K562 (cell line): Measurements from ENCODE around the gene LAG3. TPM values are rescaled to one million over a fixed set of nuclear protein-coding genes. Genes with fewer than 3 reads are reported as not detected.

Experiments
- E2F1 ChIP-seq: sonication (generic); formaldehyde crosslinking; IDR thresholded peaks from 2 replicates; pipeline ENCODE4 v1.8.1; 2023; ENCODE audit warnings: mild to moderate bottlenecking, missing genetic modification reagents, moderate library complexity
- GATA2 ChIP-seq: sonication (generic); formaldehyde crosslinking; IDR thresholded peaks from 2 replicates; pipeline ENCODE4 v1.4.0; 2020; ENCODE audit warnings: mild to moderate bottlenecking, missing genetic modification reagents
- GTF2E2 ChIP-seq: fragments of 200-800 bp; sonication (Bioruptor generic); IDR thresholded peaks from 2 replicates; pipeline ENCODE4 v1.6.1; 2016; ENCODE audit warnings: missing genetic modification characterization, missing compliant biosample characterization
- HMG20B ChIP-seq: fragments of 250-450 bp; sonication (Bioruptor Pico); IDR thresholded peaks from 2 replicates; pipeline ENCODE4 v1.5.0; 2021; ENCODE audit warnings: mild to moderate bottlenecking
- JUND ChIP-seq, 2 experiments: IDR thresholded peaks; 2 replicates in 1 of 2; 3 replicates in 1 of 2; pipeline ENCODE4 v1.6.1; 2011; ENCODE audit warnings: borderline replicate concordance in 2 of 2, low read depth in 2 of 2, low read length in 2 of 2, improper control_type of control experiment in 1 of 2, missing biosample characterization in 1 of 2, missing genetic modification characterization in 1 of 2, missing genetic modification reagents in 1 of 2
- KDM4B ChIP-seq, 2 experiments: fragments of 450-650 bp in 1 of 2; sonication (generic) in 1 of 2; IDR thresholded peaks; 2 replicates each; pipeline ENCODE4 v1.6.1; 2016 to 2017; ENCODE audit warnings: borderline replicate concordance in 2 of 2, antibody characterized with exemption in 1 of 2, low read depth in 1 of 2, mild to moderate bottlenecking in 1 of 2
- MAFF ChIP-seq: IDR thresholded peaks from 2 replicates; pipeline ENCODE4 v1.6.1; 2012; ENCODE audit warnings: low read length, improper control_type of control experiment
- NCOA2 ChIP-seq, 2 experiments: fragments of 450-650 bp; IDR thresholded peaks; 2 replicates each; pipeline ENCODE4 v1.6.1; 2018; ENCODE audit warnings: mild to moderate bottlenecking in 2 of 2, moderate library complexity in 1 of 2; ENCODE audit not compliant: partially characterized antibody in 2 of 2
- NUFIP1 ChIP-seq: fragments of 450-650 bp; IDR thresholded peaks from 2 replicates; pipeline ENCODE4 v1.6.1; 2018; ENCODE audit not compliant: partially characterized antibody
- RBM22 ChIP-seq: fragments of 200-400 bp; formaldehyde crosslinking; IDR thresholded peaks from 2 replicates; pipeline ENCODE4 v1.6.1; 2018; ENCODE audit warnings: low read length, low read depth; ENCODE audit not compliant: poor library complexity, severe bottlenecking
- RNF2 ChIP-seq: sonication (generic); IDR thresholded peaks from 2 replicates; pipeline ENCODE4 v1.6.1; 2016
- SIX5 ChIP-seq, 2 experiments: IDR thresholded peaks; 2 replicates each; pipeline ENCODE4 v1.6.1; 2011; ENCODE audit warnings: low read length in 2 of 2, borderline replicate concordance in 1 of 2, low read depth in 1 of 2, mild to moderate bottlenecking in 1 of 2, moderate library complexity in 1 of 2; ENCODE audit not compliant: insufficient read depth in 1 of 2
- SMARCB1 ChIP-seq: IDR thresholded peaks from 2 replicates; pipeline ENCODE4 v1.6.1; 2011; ENCODE audit warnings: improper control_type of control experiment, low read depth; ENCODE audit not compliant: insufficient read length
- SUPT5H ChIP-seq: fragments of 450-650 bp; IDR thresholded peaks from 2 replicates; pipeline ENCODE4 v1.6.1; 2016
- TAF15 ChIP-seq: fragments of 200-400 bp; formaldehyde crosslinking; IDR thresholded peaks from 2 replicates; pipeline ENCODE4 v1.6.1; 2017; ENCODE audit warnings: mild to moderate bottlenecking, low read depth, low read length, moderate library complexity
- THRAP3 ChIP-seq: fragments of 450-650 bp; IDR thresholded peaks from 2 replicates; pipeline ENCODE4 v1.6.1; 2016; ENCODE audit warnings: mild to moderate bottlenecking, inconsistent platforms, borderline replicate concordance
- ZFP36 ChIP-seq: fragments of 150-350 bp; IDR thresholded peaks from 2 replicates; pipeline ENCODE4 v1.6.1; 2018; ENCODE audit warnings: low read length, low read depth; ENCODE audit not compliant: partially characterized antibody
- ZNF133 ChIP-seq: fragments of 250-450 bp; sonication (Bioruptor Pico); IDR thresholded peaks from 2 replicates; pipeline ENCODE4 v1.4.0; 2020; ENCODE audit warnings: mild to moderate bottlenecking
- ZNF165 ChIP-seq: fragments of 250-450 bp; sonication (Bioruptor Pico); IDR thresholded peaks from 2 replicates; pipeline ENCODE4 v1.4.0; 2020; ENCODE audit warnings: borderline replicate concordance
- ZNF224 ChIP-seq: sonication (generic); formaldehyde crosslinking; IDR thresholded peaks from 2 replicates; pipeline ENCODE4 v1.8.0; 2022; ENCODE audit warnings: mild to moderate bottlenecking, missing genetic modification reagents
- ZNF445 ChIP-seq: fragments of 250-450 bp; sonication (Bioruptor Pico); IDR thresholded peaks from 2 replicates; pipeline ENCODE4 v1.4.0; 2020; ENCODE audit warnings: low read depth, mild to moderate bottlenecking, moderate library complexity
- ZNF586 ChIP-seq: fragments of 450-650 bp; formaldehyde crosslinking; conservative IDR thresholded peaks from 2 replicates; pipeline ENCODE4 v1.4.0; 2020; ENCODE audit warnings: mild to moderate bottlenecking, moderate library complexity
- ZNF699 ChIP-seq: fragments of 250-450 bp; sonication (Bioruptor Pico); IDR thresholded peaks from 2 replicates; pipeline ENCODE4 v1.8.0; 2021; ENCODE audit warnings: mild to moderate bottlenecking, moderate library complexity; ENCODE audit not compliant: insufficient replicate concordance
- polyA plus RNA-seq, 8 experiments: library from polyadenylated mRNA; depleted of rRNA in 4 of 8; stranded (reverse) in 5 of 8; unstranded in 3 of 8; fragments of >200 nt; fragmentation: Nextera tagmentation in 2 of 8; fragmentation: Illumina TruSeq in 1 of 8; extraction: Ambion mirVana in 2 of 8; extraction: Trizol in 1 of 8; gene quantifications; 2 replicates each; pipeline versions ENCODE4 v1.2.1 to v1.2.3, GENCODE V29; 2011 to 2014; ENCODE audit warnings: inconsistent platforms in 1 of 8, missing spikeins in 1 of 8
- total RNA-seq, 7 experiments: library from RNA; depleted of rRNA in 6 of 7; stranded (reverse); fragments of >200 nt in 6 of 7; fragmentation: Illumina TruSeq in 2 of 7; extraction: Trizol in 2 of 7; gene quantifications; 2 replicates each; pipeline versions ENCODE4 v1.2.1 to v1.2.3, GENCODE V29; 2011 to 2021; ENCODE audit warnings: low replicate concordance in 1 of 7
- TF ChIP-seq, protein P1 (sequence below), 3 experiments: IDR thresholded peaks in 2 of 3; conservative IDR thresholded peaks in 1 of 3; 2 replicates each; pipeline ENCODE4 v1.5.1; 2011 to 2012; ENCODE audit warnings: low read length in 3 of 3, mild to moderate bottlenecking in 3 of 3, control low read depth in 2 of 3, improper control_type of control experiment in 1 of 3, inconsistent platforms in 1 of 3, low read depth in 1 of 3, mixed read lengths in 1 of 3, moderate library complexity in 1 of 3; ENCODE audit not compliant: insufficient read depth in 2 of 3

Gene LAG3
- total and polyA plus RNA-seq, 9 of the 15 experiments (the other 6 are each of a cell fraction or from before 2014, with no cell fraction given) = 0.07 to 0.66 (median 0.09) TPM; not detected in 1

GRCh38 chr12:6778574-6779550 lies 6.5 kb downstream of the LAG3 start (continued):
- TF ChIP-seq JUND (IDR thresholded peaks at IDR 0.05; ENCODE audit: borderline replicate concordance, low read depth, low read length) (peak; percentile 39; the same call in 1 of the 2 replicates), JUND (tag; IDR thresholded peaks at IDR 0.05; ENCODE audit: borderline replicate concordance, low read depth, low read length) (no peak; the same call in 2 of the 3 replicates), E2F1 (no peak), HMG20B (no peak), ZNF224 (CRISPR knock-in tag) (no peak), NCOA2 (IDR thresholded peaks at IDR 0.05; ENCODE audit: partially characterized antibody in 2 of 2) (no peak), MAFF (no peak), TAF15 (no peak), GTF2E2 (tag) (no peak), RNF2 (peak; percentile 38; the same call in 1 of the 2 replicates), ZNF133 (no peak), ZNF586 (CRISPR knock-in tag) (no peak), ZFP36 (no peak), SMARCB1 (no peak), ZNF699 (CRISPR knock-in tag) (no peak), GATA2 (CRISPR knock-in tag) (no peak), NUFIP1 (no peak), RBM22 (no peak), SUPT5H (peak; percentile 35; the same call in 1 of the 2 replicates), ZNF165 (CRISPR knock-in tag) (no peak), SIX5 (IDR thresholded peaks at IDR 0.05; ENCODE audit: borderline replicate concordance in 1 of 2, insufficient read depth in 1 of 2, low read depth in 1 of 2, low read length in 2 of 2) (no peak), THRAP3 (no peak), ZNF445 (CRISPR knock-in tag) (no peak), KDM4B (IDR thresholded peaks at IDR 0.05; ENCODE audit: borderline replicate concordance in 2 of 2, low read depth in 1 of 2) (no peak)
- TF ChIP-seq, protein P1, sequence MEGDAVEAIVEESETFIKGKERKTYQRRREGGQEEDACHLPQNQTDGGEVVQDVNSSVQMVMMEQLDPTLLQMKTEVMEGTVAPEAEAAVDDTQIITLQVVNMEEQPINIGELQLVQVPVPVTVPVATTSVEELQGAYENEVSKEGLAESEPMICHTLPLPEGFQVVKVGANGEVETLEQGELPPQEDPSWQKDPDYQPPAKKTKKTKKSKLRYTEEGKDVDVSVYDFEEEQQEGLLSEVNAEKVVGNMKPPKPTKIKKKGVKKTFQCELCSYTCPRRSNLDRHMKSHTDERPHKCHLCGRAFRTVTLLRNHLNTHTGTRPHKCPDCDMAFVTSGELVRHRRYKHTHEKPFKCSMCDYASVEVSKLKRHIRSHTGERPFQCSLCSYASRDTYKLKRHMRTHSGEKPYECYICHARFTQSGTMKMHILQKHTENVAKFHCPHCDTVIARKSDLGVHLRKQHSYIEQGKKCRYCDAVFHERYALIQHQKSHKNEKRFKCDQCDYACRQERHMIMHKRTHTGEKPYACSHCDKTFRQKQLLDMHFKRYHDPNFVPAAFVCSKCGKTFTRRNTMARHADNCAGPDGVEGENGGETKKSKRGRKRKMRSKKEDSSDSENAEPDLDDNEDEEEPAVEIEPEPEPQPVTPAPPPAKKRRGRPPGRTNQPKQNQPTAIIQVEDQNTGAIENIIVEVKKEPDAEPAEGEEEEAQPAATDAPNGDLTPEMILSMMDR (IDR thresholded peaks at IDR 0.05 in 2 of 3, conservative IDR thresholded peaks at IDR 0.05 in 1 of 3; ENCODE audit: insufficient read depth in 2 of 3, low read depth in 1 of 3, low read length in 3 of 3) = peak; percentile 87 to 89 (median 89)
